Panc1 (cell line): ENCODE measurements around the gene ERP29. TPM values are rescaled to one million over a fixed set of nuclear protein-coding genes. Genes with fewer than 3 reads are reported as not detected.
"Not testable (repeated sequence)": the region's sequence is repeated elsewhere in the genome, so short reads cannot be mapped to it uniquely, and the experiment has no call there.

Experiments
- ATAC-seq: fragments of 200-7000 bp; cut with Tn5 transposase; 2 replicates; pipeline ENCODE4 v1.9.1; 2020; ENCODE audit warnings: mild to moderate bottlenecking, moderate library complexity
- BruUV-seq: library from RNA; stranded (reverse); fragments of 400-500 nt; replicated peaks from 2 replicates; lab custom pipeline; 2021; lab: Mats Ljungman, UMichigan
- CTCF ChIA-PET: fragments of 300-600 bp; sonication (Branson Sonifier 250); formaldehyde crosslinking; loops from one replicate; lab custom pipeline; 2022; ENCODE audit warnings: antibody characterized with exemption; lab: Charles Lee
- POLR2A ChIA-PET: fragments of 300-600 bp; sonication (Branson Sonifier 250); formaldehyde crosslinking; loops from one replicate; lab custom pipeline; 2022; ENCODE audit warnings: antibody characterized with exemption; lab: Charles Lee
- DNase-seq: peaks from one replicate; pipeline ENCODE4 v3.0.0-alpha.2; 2010; ENCODE audit warnings: low read depth, low spot score
- H3K27ac ChIP-seq: 2 replicates; pipeline ENCODE4 v1.5.1; 2011; ENCODE audit warnings: mild to moderate bottlenecking, low read length, inconsistent platforms
- H3K27me3 ChIP-seq: fragments of 200-500 bp; sonication (Bioruptor generic); 2 replicates; pipeline ENCODE4 v1.6.0; 2014; ENCODE audit warnings: low read length, inconsistent platforms; ENCODE audit not compliant: control insufficient read depth, insufficient read depth
- H3K36me3 ChIP-seq: fragments of 200-500 bp; sonication (Bioruptor generic); 2 replicates; pipeline ENCODE4 v1.5.1; 2014; ENCODE audit warnings: inconsistent platforms, mild to moderate bottlenecking, low read length, moderate library complexity; ENCODE audit not compliant: control insufficient read depth, insufficient read depth
- H3K4me1 ChIP-seq: 2 replicates; pipeline ENCODE4 v1.5.1; 2011; ENCODE audit warnings: inconsistent platforms, mild to moderate bottlenecking, low read length, moderate library complexity; ENCODE audit not compliant: control insufficient read depth, insufficient read depth
- H3K4me3 ChIP-seq, 2 experiments: 2 replicates each; pipeline ENCODE4 v1.5.1; 2011 to 2012; ENCODE audit warnings: low read depth in 2 of 2, low read length in 2 of 2, mild to moderate bottlenecking in 2 of 2, inconsistent platforms in 1 of 2, moderate library complexity in 1 of 2
- H3K9me3 ChIP-seq: fragments of 200-500 bp; sonication (Bioruptor generic); 2 replicates; pipeline ENCODE4 v1.5.1; 2014; ENCODE audit warnings: low read depth, mild to moderate bottlenecking, inconsistent platforms, low read length, moderate library complexity; ENCODE audit not compliant: control insufficient read depth, insufficient read depth
- POLR2AphosphoS5 ChIP-seq: IDR thresholded peaks from 2 replicates; pipeline ENCODE4 v1.6.1; 2012; ENCODE audit warnings: mild to moderate bottlenecking, low read depth, low read length, moderate library complexity
- SIN3A ChIP-seq: IDR thresholded peaks from 2 replicates; pipeline ENCODE4 v1.6.1; 2012; ENCODE audit warnings: low read depth, mild to moderate bottlenecking, low read length, moderate library complexity, borderline replicate concordance; ENCODE audit not compliant: insufficient read depth
- TCF7L2 ChIP-seq: IDR thresholded peaks from 2 replicates; pipeline ENCODE4 v1.6.1; 2011; ENCODE audit warnings: mild to moderate bottlenecking, low read depth, low read length, inconsistent platforms
- in situ Hi-C: cut with HindIII; loops from 2 replicates; pipeline ENCODE4 v1.10.0; 2016; ENCODE audit warnings: low sequenced_read_pairs, low pct_unique_long_range_greater_than_20kb
- intact Hi-C: fragments of 100-400 bp; cut with micrococcal nuclease; formaldehyde crosslinking; loops from one replicate; pipeline ENCODE4 v1.10.0; 2022; ENCODE audit not compliant: unreplicated experiment
- total RNA-seq: library from RNA; stranded (reverse); gene quantifications from one replicate; pipeline ENCODE4 v1.2.1, GENCODE V29; 2021; ENCODE audit not compliant: unreplicated experiment
- TF ChIP-seq, protein P1 (sequence below), 2 experiments: IDR thresholded peaks; 2 replicates each; pipeline ENCODE4 v1.6.1; 2011 to 2012; ENCODE audit warnings: low read depth in 2 of 2, control low read depth in 1 of 2, low read length in 1 of 2, mild to moderate bottlenecking in 1 of 2, moderate library complexity in 1 of 2; ENCODE audit not compliant: insufficient read depth in 1 of 2
- TF ChIP-seq, protein P2 (sequence below): fragments of 450-650 bp; IDR thresholded peaks from 2 replicates; pipeline ENCODE4 v1.5.1; 2017; ENCODE audit warnings: mild to moderate bottlenecking

The ERP29 gene
- total RNA-seq, 1 experiment from 2014 or later, result 69.7 TPM

DNA sequence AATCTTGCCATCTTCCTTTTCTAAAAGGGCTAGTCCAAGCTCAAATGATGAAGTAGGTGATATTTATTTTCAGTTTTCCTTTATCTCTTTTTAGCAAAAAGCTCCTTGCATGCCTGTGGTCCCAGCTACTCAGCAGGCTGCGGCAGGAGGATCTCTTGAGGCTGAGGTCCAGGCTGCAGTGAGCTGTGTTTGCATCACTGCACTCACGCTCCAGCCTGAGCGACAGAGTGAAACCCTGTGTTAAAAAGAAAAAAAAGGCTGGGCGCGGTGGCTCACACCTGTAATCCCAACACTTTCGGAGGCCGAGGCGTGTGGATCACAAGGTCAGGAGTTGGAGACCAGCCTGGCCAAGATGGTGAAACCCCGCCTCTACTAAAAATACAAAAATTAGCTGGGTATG, 5.3 kb upstream of the ERP29 start:
- CTCF ChIA-PET, result no interaction called here
- POLR2A ChIA-PET, result no interaction called here
- intact Hi-C loops (no loop called here), in situ Hi-C loops (no loop called here)
- no peak overlapping the region for H3K4me3 ChIP-seq
- TF ChIP-seq SIN3A (no peak), POLR2AphosphoS5 (no peak), TCF7L2 (no peak)
- TF ChIP-seq, protein P1, sequence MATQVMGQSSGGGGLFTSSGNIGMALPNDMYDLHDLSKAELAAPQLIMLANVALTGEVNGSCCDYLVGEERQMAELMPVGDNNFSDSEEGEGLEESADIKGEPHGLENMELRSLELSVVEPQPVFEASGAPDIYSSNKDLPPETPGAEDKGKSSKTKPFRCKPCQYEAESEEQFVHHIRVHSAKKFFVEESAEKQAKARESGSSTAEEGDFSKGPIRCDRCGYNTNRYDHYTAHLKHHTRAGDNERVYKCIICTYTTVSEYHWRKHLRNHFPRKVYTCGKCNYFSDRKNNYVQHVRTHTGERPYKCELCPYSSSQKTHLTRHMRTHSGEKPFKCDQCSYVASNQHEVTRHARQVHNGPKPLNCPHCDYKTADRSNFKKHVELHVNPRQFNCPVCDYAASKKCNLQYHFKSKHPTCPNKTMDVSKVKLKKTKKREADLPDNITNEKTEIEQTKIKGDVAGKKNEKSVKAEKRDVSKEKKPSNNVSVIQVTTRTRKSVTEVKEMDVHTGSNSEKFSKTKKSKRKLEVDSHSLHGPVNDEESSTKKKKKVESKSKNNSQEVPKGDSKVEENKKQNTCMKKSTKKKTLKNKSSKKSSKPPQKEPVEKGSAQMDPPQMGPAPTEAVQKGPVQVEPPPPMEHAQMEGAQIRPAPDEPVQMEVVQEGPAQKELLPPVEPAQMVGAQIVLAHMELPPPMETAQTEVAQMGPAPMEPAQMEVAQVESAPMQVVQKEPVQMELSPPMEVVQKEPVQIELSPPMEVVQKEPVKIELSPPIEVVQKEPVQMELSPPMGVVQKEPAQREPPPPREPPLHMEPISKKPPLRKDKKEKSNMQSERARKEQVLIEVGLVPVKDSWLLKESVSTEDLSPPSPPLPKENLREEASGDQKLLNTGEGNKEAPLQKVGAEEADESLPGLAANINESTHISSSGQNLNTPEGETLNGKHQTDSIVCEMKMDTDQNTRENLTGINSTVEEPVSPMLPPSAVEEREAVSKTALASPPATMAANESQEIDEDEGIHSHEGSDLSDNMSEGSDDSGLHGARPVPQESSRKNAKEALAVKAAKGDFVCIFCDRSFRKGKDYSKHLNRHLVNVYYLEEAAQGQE (IDR thresholded peaks at IDR 0.05; ENCODE audit: insufficient read depth in 1 of 2, low read depth in 2 of 2, low read length in 1 of 2), result no peak
- TF ChIP-seq, protein P2, sequence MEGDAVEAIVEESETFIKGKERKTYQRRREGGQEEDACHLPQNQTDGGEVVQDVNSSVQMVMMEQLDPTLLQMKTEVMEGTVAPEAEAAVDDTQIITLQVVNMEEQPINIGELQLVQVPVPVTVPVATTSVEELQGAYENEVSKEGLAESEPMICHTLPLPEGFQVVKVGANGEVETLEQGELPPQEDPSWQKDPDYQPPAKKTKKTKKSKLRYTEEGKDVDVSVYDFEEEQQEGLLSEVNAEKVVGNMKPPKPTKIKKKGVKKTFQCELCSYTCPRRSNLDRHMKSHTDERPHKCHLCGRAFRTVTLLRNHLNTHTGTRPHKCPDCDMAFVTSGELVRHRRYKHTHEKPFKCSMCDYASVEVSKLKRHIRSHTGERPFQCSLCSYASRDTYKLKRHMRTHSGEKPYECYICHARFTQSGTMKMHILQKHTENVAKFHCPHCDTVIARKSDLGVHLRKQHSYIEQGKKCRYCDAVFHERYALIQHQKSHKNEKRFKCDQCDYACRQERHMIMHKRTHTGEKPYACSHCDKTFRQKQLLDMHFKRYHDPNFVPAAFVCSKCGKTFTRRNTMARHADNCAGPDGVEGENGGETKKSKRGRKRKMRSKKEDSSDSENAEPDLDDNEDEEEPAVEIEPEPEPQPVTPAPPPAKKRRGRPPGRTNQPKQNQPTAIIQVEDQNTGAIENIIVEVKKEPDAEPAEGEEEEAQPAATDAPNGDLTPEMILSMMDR, result no peak
- H3K36me3 ChIP-seq, result no peaks in the 10 kb centered on the region
- no peak overlapping the region for H3K27ac ChIP-seq
- H3K4me1 ChIP-seq, result 0 out of 2 replicates have a peak, but pooled peaks cover 5% of the 10 kb centered on the region
- H3K27me3 ChIP-seq, result no peaks in the 10 kb centered on the region
- no peak for DNase-seq
- H3K9me3 ChIP-seq, result no peaks in the 10 kb centered on the region
- BruUV-seq, result no TSS peak
- no peak for ATAC-seq

DNA sequence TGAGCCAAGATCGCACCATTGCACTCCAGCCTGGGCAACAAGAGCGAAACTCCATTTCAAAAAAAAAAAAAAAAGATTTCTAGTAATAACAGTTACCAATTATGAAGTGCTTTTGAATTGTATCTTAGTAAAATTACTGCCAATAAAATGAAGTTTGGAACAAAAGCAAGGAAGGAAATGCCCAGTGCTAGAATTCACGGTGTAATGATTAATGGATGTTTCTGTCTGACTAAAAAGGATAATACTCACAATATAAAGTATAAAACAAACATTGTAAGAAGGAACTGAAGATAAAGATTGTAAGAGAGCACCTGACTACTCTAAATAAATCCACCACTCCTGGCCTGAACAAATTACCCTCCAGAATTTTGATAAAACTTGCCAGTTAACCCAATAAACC, 4.3 kb upstream of the ERP29 start:
- no peak for TF ChIP-seq SIN3A
- TF ChIP-seq, protein P1 (IDR thresholded peaks at IDR 0.05; ENCODE audit: insufficient read depth in 1 of 2, low read depth in 2 of 2, low read length in 1 of 2), result no peak
- TF ChIP-seq TCF7L2, result no peak
- TF ChIP-seq, protein P2, result no peak
- no peak for TF ChIP-seq POLR2AphosphoS5
- DNase-seq (no peak), ATAC-seq (no peak)
- Histone ChIP-seq H3K27me3 (no peaks in the 10 kb centered on the region), H3K9me3 (no peaks in the 10 kb centered on the region), H3K4me3 (no peak overlapping the region), H3K4me1 (0 out of 2 replicates have a peak, but pooled peaks cover 5% of the 10 kb centered on the region), H3K27ac (no peak overlapping the region), H3K36me3 (peaks cover 3% of the 10 kb centered on the region; the same call in 1 of the 2 replicates)
- ChIA-PET CTCF (no interaction called here), POLR2A (interaction anchor here (0.6 kb wide), 1 partner anchor 9 kb away, joined by 5 read pairs; no protein-coding TSS in a partner anchor)
- intact Hi-C loops (no loop called here), in situ Hi-C loops (no loop called here)
- BruUV-seq, result no TSS peak

DNA sequence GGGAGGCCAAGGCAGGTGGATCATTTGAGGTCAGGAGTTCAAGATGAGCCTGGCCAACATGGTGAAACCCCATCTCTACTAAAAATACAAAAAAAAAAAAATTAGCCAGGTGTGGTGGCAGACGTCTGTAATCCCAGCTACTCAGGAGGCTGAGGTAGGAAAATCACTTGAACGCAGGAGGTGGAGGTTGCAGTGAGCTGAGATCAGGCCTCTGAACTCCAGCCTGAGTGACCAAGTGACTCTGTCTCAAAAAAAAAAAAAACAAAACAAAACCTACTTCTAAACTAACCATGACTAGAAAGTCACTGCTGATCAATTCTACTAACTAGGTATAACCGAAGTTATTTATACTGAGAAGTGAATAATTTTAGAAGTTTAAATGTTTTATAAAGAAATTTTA, 3.6 kb upstream of the ERP29 start:
- H3K27ac ChIP-seq, H3K9me3 ChIP-seq, intact Hi-C loops, H3K4me1 ChIP-seq, in situ Hi-C loops, ATAC-seq, BruUV-seq, H3K27me3 ChIP-seq, DNase-seq, CTCF ChIA-PET, H3K36me3 ChIP-seq, H3K4me3 ChIP-seq: not testable (repeated sequence)
- POLR2A ChIA-PET, result interaction anchor here (0.6 to 0.7 kb wide), 2 partner anchors 9 to 141 kb away, joined by 4 to 5 read pairs; no protein-coding TSS in a partner anchor
